Suppressor macrophage treated with lipopolysaccharide for 1 hour (primary cell): ENCODE data around the gene PRR32.
A peak's percentile ranks its signal among the peaks of the same experiment; 100 is the strongest.
"Not testable (repeated sequence)": the region's sequence is repeated elsewhere in the genome, so short reads cannot be mapped to it uniquely, and the experiment has no call there.

Experiments
- DNase-seq, 3 donors: peaks; one replicate each; pipeline ENCODE4 v3.0.0-alpha.2; 2020 to 2022

Gene PRR32

DNA sequence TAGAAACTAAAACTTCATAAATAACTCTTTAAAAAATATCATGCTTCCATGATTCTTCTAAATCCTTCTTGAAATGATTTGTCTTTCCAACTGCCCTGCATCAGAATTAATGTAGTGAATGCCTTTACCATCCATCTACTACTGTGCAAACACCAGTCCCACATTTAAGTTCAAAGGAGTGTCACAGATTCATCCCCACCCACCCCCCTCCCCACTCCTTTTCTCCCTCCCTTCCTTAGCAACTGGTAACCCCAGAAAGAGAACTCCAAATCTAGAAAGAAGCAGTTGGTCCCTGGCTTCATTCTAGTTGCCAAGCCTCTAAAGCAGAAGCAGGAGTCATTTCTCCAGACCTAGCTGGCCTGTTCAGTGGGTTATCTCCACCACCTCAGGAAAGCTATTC, at the start of gene PRR32:
PRR32 (plus strand) TSS at position 301 of the 400 bp plus-strand sequence. CDS start 115 bp downstream, outside the sequence.
- no peak for DNase-seq

GRCh38 chrX:126770179-126770578, 49.4 kb upstream of the PRR32 start:
- DNase-seq, result peak; percentile 5 to 20 (median 11)

- no peak for DNase-seq
These were observed 34.0 kb upstream of the PRR32 start for GRCh38 chrX:126785539-126785938.

GRCh38 chrX:126799059-126799458, 20.5 kb upstream of the PRR32 start:
- DNase-seq, result no peak

GRCh38 chrX:126806784-126807183, 12.7 kb upstream of the PRR32 start:
- DNase-seq, result not testable (repeated sequence)

DNA sequence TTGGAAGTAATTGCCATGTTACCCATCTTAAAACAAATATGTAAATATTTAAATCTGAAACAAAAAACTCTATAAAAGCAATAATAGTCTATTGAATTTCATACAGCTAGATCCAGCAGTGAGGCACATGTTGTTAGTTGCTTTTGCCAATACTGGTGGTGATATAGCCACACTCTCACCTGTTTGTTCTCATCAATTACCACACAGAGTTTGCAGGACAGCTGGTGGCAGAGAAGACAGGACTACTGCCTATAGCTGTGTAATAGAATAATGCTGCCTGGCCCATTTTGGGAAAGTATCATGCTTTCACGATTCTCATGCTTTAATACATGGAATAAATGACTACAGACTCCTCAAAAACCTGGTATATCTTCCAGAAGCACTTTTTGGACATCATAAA, 3.7 kb upstream of the PRR32 start:
- no peak for DNase-seq

- no peak for DNase-seq
These were observed 1.3 kb downstream of the PRR32 start for GRCh38 chrX:126820700-126821420.

DNA sequence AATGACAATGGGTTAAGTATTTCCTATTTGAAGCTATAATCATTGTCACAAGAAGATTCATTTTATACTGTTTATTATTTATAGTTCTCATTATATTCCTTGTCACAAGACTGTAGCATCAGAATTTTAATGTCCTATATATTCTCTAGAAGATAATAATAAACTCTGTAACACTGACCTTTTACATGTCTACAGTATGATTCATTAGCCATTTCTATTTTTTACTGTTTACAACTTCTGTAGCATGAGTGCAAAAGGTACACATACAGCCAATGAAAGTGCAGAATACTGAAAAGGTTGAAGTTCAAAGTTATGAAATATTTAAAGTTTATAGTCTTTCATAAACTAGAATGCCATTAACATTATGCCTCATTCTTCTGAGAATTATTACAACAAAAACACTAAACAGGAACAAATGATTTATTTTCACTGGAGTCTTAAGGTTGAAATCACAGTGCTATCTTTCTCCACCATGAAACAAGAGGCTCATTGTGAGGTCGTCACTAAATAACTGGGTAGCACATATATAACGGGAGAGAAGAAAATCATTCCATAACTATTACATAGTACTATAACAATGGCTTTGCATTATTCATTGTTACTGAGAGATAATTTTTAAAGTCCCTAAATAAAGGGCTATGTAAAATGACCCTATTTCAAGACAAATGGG, 4.9 kb downstream of the PRR32 start:
- no peak for DNase-seq

GRCh38 chrX:126825566-126826193, 6.2 kb downstream of the PRR32 start:
- DNase-seq, result no peak

- no peak for DNase-seq
These were observed 16.7 kb downstream of the PRR32 start for GRCh38 chrX:126836186-126836585.

- DNase-seq, result no peak
These were observed 27.6 kb downstream of the PRR32 start for GRCh38 chrX:126847143-126847542.

DNA sequence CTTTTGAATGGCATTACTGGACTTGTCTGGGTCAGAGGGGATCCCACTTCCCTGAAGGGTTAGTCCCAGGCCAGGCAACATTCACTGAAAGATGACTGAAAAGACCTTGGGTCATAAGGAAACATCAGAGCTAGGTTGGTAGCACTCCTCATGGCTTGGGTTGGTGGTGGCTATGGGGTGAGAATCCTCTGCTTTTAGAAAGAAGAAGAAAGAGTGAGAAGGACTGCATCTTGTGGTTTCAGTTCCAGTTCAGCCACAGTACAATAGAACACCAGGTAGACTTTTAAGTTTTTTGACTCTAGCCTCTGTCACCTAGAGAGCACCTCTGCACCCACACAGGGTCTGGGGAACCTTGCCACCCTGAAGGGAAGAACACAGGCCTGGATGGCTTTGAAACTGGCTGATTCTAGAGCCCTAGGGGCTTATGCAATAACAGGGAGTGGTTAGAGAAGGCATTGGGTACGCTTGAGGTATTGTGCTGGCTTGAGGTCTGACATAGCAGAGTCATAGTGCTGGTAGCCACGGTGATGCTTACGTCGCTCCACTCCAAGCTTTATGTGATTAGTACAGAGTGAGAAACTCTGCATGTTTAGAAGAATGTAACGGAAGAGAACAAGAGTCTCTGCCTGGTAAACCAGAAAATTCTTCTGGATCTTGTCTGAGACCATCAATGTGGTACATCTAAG, 36.5 kb downstream of the PRR32 start:
- no peak for DNase-seq
